ENCODE data around the gene TNNC1.

DNA sequence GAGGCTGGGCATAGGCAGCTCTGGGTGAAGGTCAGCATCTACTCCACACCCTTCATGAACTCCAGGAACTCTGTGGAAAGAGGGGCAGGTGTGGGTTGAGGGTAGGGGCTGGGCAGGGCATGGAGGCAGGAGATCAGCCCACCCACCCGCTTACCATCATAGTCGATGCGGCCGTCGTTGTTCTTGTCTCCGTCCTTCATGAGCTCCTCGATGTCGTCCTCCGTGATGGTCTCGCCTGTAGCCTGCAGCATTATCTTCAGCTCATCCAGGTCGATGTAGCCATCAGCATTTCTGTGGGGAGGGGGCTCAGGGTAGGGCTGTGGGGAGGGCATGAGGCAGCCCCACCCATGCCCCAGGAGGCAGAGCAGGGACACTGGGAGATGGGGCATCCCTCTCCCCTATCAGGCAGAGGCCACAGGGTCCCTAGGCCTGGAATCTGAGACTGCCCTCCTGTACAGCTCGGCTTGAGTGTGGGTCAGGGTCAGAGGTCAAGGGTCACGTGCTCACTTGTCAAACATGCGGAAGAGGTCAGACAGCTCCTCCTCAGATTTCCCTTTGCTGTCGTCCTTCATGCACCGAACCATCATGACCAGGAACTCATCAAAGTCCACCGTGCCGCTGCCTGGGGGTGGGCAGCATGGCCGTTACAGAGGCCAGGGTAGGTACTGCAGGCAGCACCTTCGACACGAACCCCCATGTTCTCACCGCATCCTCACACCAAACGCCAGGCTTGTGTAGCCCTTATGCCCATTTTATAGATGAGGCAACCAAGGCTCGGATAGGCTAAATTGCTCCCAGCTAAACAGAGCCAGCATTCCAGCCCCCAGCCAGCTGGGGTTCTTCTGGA is 2.4 kb downstream of the TNNC1 start:
- TF ChIP-seq, protein P1, sequence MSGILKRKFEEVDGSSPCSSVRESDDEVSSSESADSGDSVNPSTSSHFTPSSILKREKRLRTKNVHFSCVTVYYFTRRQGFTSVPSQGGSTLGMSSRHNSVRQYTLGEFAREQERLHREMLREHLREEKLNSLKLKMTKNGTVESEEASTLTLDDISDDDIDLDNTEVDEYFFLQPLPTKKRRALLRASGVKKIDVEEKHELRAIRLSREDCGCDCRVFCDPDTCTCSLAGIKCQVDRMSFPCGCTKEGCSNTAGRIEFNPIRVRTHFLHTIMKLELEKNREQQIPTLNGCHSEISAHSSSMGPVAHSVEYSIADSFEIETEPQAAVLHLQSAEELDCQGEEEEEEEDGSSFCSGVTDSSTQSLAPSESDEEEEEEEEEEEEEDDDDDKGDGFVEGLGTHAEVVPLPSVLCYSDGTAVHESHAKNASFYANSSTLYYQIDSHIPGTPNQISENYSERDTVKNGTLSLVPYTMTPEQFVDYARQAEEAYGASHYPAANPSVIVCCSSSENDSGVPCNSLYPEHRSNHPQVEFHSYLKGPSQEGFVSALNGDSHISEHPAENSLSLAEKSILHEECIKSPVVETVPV (CRISPR knock-in tag; IDR thresholded peaks at IDR 0.05) = no peak
- TF ChIP-seq OSR1 (CRISPR knock-in tag; IDR thresholded peaks at IDR 0.05) (no peak), RARB (CRISPR knock-in tag; IDR thresholded peaks at IDR 0.05) (no peak), TCF4 (CRISPR knock-in tag; IDR thresholded peaks at IDR 0.05; ENCODE audit: borderline replicate concordance) (no peak), ZNF70 (CRISPR knock-in tag; IDR thresholded peaks at IDR 0.05) (no peak), SNAI2 (CRISPR knock-in tag; IDR thresholded peaks at IDR 0.05) (no peak), ZC3H10 (CRISPR knock-in tag; IDR thresholded peaks at IDR 0.05) (no peak), ARNTL (CRISPR knock-in tag; IDR thresholded peaks at IDR 0.05; ENCODE audit: borderline replicate concordance, low read depth) (no peak), ISL1 (CRISPR knock-in tag; IDR thresholded peaks at IDR 0.05) (no peak), GLIS3 (CRISPR knock-in tag; IDR thresholded peaks at IDR 0.05) (no peak), ZFP3 (CRISPR knock-in tag; IDR thresholded peaks at IDR 0.05) (no peak)
- TF ChIP-seq, protein P2, sequence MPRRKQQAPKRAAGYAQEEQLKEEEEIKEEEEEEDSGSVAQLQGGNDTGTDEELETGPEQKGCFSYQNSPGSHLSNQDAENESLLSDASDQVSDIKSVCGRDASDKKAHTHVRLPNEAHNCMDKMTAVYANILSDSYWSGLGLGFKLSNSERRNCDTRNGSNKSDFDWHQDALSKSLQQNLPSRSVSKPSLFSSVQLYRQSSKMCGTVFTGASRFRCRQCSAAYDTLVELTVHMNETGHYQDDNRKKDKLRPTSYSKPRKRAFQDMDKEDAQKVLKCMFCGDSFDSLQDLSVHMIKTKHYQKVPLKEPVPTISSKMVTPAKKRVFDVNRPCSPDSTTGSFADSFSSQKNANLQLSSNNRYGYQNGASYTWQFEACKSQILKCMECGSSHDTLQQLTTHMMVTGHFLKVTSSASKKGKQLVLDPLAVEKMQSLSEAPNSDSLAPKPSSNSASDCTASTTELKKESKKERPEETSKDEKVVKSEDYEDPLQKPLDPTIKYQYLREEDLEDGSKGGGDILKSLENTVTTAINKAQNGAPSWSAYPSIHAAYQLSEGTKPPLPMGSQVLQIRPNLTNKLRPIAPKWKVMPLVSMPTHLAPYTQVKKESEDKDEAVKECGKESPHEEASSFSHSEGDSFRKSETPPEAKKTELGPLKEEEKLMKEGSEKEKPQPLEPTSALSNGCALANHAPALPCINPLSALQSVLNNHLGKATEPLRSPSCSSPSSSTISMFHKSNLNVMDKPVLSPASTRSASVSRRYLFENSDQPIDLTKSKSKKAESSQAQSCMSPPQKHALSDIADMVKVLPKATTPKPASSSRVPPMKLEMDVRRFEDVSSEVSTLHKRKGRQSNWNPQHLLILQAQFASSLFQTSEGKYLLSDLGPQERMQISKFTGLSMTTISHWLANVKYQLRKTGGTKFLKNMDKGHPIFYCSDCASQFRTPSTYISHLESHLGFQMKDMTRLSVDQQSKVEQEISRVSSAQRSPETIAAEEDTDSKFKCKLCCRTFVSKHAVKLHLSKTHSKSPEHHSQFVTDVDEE (CRISPR knock-in tag; IDR thresholded peaks at IDR 0.05) = no peak
